Middle frontal gyrus (tissue), 1 donor: ENCODE measurements around the gene UNCX.
"Not testable (repeated sequence)": the region's sequence is repeated elsewhere in the genome, so short reads cannot be mapped to it uniquely, and the experiment has no call there.

Source experiments
- DNase-seq: peaks from one replicate; pipeline ENCODE4 v3.0.0-alpha.2; 2015; ENCODE audit warnings: low spot score; ENCODE audit errors: extremely low spot score

The UNCX gene

DNA sequence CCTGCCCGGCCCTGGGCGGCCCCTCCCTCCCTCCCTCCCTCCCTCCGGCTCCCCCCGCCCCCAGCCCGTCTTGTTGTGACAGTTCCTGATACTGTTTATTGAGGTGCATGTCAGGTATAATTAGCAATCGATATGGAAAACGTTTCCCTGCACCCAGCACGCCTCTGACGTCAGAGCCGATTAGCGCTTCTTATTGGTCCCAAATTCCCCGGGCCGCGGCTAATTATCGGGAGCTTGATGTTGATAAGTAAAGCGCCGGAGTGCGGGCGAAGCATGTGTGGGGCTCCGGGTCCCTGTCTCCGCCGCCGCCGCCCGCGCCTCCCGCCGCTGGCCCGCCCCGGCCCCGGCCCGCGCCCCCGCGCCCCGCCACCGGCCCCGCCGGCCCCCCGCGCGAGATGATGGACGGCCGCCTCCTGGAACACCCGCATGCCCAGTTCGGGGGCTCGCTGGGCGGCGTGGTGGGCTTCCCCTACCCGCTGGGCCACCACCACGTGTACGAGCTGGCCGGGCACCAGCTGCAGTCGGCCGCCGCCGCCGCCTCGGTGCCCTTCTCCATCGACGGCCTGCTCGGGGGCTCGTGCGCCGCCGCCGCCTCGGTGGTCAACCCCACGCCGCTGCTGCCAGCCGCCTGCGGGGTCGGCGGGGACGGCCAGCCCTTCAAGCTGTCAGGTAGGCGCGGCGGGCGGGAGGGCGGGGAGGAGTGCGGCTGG lies at the start of gene UNCX:
Gene UNCX, plus strand, starts transcription at position 250 of the 710 bp plus-strand sequence. Its CDS starts 146 bp downstream, at position 396.
- no peak for DNase-seq

DNA sequence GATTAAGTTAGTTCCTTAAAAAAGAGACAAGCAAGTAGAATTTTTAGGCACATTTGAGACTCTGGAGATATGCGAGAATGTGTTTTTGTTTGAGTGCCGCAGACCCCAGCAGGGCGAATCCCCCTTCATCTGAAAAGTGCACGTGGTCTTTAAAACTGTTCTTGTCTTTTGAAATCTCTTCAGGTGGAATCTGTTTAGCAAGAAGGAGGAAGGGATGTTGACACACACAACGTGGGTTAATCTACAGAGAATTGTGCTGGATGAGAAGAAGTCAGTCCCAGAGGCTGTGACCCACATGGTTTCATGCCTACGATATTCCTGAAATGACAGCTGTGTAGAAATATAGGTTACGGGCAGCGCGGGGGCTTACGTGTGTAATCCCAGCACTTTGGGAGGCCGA lies 45.5 kb upstream of the UNCX start:
- DNase-seq: no peak

DNA sequence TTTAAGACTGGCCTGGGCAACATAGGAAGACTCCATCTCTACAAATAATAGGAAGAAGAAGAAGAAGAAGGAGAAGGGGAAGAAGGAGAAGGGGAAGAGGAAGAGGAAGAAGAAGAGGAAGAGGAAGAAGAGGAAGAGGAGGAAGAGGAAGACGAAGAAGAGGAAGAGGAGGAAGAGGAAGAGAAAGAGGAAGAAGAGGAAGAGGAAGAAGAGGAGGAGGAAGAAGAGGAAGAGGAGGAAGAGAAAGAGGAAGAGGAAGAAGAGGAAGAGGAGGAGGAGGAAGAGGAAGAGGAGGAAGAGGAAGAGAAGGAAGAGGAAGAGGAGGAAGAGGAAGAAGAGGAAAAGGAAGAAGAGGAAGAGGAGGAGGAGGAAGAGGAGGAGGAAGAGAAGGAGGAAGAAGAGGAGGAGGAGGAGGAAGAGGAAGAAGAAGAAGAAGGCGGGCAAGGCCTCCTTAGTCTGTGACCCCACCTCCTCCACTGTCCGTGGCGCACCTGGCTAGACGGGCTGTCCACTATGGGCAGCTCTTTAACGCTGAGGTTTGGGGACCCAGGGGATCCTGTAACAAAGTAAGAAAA lies 43.9 kb upstream of the UNCX start:
- DNase-seq: no peak

DNA sequence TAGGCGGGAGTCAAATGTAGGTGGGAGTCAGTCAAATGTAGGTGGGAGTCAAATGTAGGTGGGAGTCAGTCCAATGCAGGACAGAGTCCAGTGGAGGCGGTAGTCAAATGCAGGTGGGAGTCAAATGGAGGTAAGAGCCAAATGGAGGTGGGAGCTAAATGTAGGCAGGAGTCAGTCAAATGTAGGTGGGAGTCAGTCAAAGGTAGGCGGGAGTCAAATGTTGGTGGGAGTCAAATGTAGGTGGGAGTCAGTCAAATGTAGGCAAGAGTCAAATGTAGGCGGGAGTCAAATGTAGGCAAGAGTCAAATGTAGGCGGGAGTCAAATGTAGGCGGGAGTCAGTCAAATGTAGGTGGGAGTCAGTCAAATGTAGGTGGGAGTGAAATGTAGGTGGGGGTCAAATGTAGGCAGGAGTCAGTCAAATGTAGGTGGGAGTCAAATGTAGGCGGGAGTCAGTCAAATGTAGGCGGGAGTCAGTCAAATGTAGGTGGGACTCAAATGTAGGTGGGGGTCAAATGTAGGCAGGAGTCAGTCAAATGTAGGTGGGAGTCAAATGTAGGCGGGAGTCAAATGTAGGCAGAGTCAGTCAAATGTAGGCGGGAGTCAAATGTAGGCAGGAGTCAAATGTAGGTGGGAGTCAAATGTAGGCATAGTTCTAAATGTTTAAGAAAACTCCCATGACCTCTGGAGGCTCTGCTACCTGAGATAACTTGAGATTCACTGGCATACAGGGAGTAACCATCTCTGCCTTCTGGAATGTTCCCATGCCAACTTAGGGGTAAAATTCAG lies 42.5 kb upstream of the UNCX start:
- no peak for DNase-seq

DNA sequence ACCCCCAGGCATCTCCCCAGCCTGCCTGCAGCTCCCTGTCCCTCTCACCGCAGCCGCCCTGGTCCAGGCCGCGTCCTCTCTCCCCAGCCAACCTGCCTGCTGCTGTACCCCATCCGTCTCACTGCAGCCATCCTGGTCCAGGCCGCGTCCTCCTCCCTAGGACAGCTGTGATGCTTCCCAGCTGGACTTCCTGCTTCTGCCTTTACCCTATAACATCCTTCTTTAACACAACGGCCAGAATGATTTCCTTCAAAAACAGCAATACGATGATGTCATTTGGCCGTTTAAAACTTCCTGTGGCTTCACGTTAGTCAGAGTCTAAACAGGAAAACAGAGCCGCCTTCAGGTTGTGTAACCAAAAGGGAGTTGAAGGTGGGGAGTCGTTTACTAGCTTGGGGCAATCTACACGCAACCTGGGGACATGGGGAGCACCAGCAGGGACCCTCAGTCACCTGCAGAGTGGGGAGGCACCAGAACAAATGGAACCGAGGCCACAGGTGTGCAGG lies 40.4 kb upstream of the UNCX start:
- DNase-seq: no peak

DNA sequence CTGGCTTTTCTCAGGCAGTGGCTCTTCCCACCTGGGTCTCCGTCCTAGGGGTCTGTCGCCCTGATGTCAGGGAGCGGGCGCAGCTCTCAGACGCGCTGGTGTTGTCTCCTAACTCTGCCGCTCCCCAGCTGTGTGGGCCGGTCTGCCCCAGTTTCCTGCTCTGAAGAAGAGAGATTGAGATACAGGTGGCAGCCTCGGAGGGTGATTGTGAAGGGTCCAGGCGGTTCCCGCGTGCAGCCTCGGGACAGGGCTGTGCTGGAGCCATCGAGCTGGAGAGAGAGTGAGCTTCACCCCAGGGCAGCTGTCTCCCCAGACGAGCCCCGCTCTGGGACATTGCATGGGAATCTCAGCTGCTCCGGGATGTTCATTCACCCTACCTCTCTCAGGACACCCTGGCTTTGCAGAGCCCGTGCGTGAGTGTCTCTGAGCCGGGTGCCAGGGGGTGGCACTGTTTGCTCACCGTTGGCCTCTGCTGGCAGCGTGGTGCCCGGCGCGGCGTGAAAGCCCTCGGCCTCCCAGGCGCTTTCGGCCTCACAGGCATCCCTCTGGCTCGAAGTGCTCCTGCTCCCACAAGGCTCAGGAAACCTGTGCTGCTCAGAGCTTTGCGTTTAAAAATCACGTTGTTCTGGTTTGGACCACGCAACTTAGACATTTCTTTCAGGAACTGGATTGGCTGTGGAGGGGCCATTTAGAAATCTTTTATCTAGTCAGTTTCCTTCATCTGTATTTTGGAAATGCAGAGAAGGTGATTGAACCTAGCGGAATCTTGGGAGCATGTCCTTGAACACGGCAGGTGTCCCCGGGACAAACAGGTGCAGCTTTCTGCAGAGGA lies 38.9 kb upstream of the UNCX start:
- DNase-seq: peak; percentile 22

DNA sequence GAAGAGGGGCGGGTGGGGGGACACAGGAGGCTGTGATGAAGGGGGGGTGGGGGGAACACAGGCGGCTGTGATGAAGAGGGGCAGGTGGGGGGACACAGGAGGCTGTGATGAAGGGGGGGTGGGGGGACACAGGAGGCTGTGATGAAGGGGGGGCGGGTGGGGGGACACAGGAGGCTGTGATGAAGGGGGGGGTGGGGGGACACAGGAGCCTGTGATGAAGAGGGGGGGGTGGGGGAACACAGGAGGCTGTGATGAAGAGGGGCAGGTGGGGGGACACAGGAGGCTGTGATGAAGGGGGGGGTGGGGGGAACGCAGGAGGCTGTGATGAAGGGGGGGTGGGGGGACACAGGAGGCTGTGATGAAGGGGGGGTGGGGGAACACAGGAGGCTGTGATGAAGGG lies 36.2 kb upstream of the UNCX start:
- not testable (repeated sequence) for DNase-seq

DNA sequence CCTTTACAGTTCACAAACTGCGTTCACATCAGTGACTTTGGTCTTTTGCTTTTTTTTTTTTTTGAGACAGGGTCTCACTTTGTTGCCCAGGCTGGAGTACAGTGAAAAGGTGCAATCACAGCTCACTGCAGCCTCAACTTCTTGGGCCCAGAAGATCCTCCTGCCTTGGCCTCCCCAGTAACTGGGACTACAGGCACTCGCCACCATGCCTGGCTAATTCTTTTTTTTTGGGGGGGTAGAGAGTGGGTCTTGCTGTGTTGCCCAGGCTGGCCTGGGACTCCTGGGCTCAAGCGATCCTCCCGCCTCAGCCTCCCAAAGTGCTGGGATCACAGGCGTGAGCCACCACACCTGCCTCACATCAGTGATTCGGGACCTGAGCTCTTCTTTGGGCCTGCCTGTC lies 35.7 kb upstream of the UNCX start:
- DNase-seq: no peak

DNA sequence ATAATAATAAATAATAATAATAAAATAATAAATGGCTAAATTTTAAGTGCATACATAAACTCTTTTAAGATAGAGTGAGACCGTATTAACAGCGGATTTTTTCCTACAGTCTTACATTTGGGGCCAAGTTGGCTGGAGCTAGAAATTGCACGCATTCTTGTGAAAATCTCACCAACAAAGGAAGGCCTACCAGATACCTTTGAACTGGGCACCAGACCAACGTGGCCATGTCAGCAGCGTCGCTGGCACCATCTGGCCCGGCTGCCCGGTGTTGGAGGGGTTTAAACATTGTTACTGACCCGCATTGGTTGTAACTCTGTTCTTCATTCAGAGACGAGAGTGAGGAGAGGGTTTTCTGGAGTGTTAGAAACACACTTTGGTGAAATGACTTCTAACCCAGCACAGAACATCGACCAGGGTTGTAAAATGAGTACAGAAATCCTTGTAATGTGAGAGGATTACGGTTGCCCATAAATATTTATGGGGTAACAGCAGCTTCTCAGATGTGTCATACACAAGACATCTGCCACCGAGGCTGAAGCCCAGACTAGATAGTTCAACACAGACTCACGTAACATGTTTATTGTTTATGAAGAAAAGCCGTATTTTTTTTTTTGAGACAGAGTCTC lies 34.6 kb upstream of the UNCX start:
- DNase-seq: no peak

DNA sequence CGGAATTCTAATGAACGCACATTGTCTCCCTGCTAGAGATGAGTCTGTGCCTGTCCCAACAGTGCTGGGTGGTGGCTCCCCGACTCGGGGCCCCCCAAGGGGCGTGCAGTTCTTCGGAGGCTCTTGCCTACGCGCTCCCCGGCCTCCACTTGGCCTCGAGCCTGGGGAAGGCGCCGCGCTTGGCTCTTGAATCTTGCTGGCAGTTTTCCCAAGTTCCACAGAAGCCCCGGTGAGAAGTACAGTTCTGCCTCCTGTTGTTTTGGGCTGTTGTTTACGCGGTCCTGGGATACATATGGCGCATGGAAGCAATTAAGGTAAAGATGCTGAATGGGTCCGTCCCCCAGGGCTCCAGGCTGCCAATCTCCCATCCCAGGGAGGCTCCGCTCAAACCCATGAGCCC lies 32.6 kb upstream of the UNCX start:
- DNase-seq: no peak

DNA sequence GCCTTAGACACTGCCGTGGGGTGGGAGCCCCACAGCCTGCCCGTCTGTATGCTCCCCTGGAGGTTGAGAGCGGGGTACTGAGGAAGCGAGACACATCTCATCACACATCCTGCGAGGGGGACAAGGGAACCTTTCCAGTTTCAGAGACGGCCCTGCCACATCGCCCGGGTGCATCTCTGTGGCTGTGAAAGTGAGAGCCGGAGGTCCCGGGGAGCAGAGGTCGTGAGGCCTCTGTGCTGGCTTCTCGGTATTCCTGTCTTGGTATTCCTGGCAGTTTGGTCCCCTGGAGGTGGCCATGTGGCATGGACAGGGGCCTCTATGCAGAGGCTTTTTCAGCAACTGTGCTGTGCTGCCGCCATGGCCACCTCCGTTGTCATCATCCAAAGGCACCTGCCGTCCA lies 30.8 kb upstream of the UNCX start:
- no peak for DNase-seq

DNA sequence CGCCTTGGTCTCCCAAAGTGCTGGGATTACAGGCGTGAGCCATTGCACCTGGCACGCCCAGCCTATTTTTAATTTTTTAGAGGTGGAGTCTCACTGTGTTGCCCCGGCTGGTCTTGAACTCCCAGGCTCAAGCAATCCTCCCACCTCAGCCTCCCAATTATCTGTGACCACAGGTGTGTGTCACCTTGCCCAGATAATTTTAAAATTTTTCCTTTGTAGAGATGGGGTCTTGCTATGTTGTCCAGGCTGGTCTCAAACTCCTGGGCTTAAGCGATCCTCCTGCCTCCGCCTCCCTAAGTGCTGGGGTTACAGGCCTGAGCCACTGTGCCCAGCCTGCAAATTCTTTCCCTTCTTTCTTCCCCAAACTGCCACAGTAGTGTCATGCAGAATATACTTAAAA lies 29.8 kb upstream of the UNCX start:
- not testable (repeated sequence) for DNase-seq

DNA sequence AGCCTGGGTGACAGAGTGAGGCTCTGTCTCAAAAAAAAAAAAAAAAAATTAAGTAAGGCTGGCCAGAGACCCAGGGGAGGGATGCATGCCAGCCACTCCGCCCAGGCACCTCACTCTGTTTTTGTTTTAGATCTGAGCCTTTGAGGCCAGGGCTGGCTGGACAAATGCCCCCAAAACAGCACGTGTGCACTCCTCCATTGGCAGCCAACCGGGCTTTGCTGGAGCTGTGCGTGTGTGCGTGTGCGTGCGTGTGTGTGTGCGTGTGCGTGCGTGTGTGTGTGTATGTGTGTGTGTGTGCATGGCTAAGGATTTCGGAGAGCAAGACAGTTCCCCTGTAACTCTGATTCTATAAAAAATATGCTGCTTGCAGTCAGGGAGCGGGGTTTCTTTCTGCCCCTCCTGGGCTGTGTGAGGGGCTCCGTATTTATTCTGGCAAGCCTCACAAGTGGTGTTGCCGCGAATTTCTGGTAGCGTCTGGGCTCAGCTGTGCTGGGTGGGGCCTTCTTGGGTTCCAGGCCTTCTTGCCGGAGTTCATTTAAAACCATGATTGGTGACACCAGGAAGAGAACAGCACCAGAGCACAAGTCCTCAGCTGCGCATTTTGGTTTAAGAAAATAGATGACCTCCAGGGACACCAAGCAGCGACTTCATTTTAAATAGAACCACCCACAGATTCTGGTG lies 28.1 kb upstream of the UNCX start:
- DNase-seq: no peak

DNA sequence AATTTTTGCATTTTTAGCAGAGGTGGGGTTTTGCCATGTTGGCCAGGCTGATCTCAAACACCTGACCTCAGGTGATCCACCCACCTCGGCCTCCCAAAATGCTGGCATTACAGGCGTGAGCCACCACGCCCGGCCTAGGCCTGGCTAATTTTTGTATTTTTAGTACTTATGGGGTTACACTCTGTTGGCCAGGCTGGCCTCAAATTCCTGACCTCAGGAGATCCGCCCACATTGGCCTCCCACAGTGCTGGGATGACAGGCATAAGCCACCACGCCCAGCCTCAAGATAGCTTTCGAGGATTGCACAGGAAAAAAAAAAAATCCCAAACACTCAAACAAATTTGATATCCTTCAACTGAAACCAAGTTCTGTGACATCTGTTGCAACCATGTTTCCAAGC lies 26.9 kb upstream of the UNCX start:
- DNase-seq: not testable (repeated sequence)

DNA sequence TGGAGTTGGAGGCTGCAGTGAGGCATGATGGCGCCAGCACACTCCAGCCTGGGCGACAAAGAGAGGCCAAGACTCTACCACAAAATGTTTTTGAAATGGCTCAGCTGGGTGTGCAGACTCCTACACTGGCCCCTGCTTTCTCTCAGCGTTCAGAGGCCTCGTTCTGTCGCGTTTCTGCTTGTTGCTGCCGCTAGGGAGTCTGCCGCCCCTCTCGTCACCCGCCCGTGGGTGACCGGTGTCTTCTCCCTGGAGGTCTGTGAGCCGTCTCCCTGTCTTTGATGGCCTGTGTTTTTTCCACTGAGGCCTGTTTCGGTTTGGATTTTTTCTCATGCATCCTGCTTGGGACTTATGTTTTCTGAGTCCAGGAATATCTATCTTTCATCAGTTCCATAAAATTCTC lies 23.6 kb upstream of the UNCX start:
- DNase-seq: no peak

DNA sequence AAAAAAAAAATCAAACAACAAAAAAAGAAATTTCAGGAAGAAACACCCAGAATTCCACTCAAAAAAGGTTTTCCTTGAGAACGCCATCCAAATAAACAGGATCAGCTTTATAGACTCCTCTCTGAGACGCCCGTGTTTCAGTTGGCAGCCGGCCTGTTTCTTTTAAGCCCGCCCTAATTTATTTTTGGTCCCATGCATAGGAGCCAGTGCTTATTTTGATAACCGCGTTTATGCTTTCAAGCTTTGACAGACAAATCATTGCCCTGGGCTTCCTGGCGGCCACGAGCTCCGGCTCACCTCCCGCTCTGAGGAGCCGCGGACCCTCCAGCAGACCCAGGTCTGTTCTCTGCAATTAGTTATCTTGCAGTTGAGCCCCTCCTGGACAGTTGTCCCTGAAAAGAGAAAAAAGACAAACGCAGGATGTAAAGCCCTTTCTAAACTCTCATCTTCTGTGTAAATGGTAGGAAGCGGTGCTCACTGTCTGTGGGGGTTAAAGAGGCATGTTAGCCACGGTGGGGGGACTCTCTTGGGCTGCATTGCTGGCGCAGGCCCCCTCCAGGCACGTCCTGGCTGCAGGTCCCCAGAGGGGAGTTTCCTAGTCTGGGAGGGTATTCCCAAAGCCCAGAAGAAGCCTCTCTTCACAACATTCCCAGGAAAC lies 22.2 kb upstream of the UNCX start:
- DNase-seq: no peak

DNA sequence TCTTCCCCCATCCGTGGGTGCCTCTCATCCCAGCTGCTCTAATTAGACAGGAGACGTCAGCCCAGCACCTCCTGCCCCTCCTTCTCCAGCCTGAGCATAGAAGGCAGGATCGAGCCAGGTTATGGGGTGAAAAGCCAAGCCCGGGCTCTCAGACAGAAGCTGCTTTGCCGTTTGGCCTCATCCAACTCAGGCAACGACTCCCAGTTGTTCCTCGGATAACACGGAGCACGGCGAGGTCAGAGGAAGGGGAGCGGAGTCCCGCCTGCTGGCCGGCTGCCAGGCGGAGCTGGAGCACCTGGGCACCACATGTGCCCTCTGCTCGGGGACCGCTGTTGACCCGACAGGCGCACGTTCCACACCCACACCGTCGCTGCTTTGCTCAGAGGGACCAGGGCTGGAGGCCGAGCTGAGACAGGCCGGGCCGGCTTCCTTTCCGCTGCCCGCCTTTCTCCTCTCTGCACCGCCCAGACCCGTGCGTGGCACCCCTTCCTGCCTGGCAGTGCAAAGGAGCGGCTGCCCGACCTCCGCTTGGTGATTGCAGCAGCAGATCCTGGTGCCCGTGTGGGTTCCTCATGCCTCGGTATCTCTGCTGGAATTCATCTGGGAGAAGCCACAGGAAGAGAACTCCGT lies 21.6 kb upstream of the UNCX start:
- no peak for DNase-seq

DNA sequence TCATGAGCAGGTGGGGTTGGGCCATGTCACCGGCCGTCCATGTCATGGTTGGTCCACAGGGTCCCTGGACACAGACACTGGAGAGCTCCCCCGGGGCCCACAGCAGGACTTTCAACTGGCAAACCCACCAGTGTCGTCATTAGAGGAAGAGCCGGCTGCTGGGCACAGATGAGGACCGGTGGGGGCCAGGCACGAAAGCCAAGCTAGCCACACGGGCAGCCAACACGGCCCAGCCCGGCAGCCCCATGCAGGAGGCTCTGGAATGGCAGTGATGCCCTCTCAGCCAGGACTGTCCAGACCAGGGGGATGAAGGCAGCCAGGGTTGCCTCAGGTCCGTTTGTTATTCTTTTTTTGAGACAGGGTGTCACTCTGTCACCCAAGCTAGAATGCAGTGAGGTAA lies 21.1 kb upstream of the UNCX start:
- no peak for DNase-seq

DNA sequence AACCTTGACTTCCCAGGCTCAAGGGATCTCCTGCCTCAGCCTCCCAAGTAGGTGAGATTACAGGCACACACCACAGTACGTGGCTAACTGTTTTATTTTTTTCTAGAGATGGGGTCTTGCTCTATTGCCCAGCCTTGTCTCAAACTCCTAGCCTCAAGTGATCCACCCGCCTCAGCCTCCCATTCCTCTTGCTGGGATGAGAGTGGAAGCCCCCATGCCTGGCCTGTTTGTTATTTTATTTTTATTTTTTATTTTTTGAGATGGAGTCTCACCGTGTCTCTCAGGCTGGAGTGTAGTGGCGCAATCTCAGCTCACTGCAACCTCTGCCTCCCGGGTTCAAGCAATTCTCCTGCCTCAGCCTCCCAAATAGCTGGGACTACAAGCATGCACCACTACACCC lies 20.6 kb upstream of the UNCX start:
- not testable (repeated sequence) for DNase-seq
